Inflammatory macrophage treated with lipopolysaccharide for 4 hours (primary cell): ENCODE measurements around the gene HIPK4.

ENCODE experiments used
- DNase-seq: peaks from one replicate; pipeline ENCODE4 v3.0.0-alpha.2; 2020

Gene HIPK4

DNA sequence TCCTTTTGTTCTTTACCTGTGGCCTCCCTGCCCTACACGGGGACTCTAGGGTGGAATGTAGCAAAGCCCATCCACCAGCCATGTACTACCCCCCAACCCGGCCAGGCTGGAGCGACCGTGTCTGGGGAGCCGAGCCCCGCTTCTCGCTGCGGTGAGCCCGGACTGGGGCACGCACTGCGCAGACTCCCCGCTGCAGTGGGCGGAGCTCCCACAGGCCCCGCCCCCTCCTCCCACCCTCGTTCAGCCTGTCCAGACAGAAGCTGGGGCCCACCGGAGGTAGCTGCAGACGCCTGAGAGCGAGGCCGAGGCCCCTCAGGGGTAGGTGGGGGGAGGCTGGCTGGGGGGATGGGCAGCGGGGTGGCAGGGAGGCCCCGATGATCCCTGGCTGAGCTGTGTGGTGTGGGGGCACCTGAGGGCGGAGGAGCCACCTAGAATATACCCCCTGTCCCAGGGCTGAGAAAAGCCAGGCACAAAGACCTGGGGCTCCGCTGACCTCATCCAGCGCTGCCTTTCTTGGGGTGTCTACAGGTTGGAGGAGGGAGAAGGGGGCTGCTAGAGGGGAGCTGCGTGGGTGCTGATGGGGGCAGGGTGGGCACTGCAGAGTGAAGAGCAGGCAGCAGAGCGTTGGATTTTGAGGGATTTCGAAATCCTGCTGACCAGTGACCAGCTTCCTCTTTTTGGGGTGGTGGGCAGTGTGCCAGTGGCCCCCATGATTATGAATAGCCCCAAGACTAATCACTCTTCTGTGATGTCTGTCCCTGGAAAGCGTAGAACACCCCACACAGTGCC, 24.2 kb downstream of the HIPK4 start:
- peak; percentile 81 for DNase-seq

DNA sequence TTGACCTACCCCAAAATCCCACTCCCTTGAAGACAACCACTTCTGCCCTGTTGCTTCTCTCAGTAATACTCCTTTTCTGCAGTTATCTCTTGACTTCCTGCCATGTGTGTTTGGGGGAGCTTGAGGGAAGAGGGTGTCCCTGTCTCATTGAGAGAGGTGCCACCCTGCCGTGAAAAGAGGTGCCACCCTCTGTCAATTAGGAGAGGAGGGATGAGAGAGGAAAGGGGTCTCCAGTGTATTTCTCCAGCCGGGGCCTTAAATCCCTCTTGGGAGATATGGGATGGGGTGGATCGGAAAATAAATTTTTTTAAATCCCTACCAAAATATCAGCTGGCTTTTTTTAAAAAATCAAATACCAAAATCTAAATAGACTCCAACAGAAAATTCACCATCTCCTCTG, 25.0 kb downstream of the HIPK4 start:
- DNase-seq: no peak

DNA sequence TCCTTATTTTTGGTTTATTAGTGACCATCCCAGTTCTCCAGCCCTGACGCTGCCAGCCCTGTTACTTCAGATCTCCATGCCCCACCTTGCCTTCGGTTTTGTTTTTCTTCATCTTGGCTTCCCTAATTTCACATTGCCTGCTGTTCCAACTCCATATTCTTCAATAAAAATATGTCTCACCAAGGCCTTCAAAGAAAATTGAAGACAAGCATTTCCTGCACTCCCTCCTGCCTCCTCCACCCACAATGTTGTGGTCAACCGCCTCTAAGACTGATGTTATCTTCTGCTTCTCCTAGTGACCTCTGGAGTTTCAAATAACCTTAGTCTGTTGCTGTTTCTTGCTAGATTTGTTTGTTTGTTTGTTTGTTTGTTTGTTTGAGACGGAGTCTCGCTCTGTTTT, 26.9 kb downstream of the HIPK4 start:
- DNase-seq: peak; percentile 76

DNA sequence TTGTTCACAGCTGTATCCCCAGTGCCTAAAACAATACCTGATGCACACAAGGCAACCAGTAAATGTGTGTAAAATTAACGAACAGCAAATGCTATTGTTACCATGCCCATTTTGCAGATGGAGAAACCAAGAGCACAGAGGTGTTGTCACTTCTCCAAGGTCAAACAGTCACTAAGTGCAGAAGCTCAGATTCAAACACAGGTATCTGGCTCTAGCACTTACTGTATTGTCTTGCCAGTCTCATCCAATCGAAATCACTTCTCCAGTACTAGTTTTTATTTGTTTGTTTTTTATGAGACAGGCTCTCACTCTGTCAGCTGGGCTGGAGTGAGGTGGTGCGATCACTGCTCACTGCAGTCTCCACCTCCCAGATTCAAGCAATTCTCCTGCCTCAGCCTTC, 27.8 kb downstream of the HIPK4 start:
- DNase-seq: no peak

DNA sequence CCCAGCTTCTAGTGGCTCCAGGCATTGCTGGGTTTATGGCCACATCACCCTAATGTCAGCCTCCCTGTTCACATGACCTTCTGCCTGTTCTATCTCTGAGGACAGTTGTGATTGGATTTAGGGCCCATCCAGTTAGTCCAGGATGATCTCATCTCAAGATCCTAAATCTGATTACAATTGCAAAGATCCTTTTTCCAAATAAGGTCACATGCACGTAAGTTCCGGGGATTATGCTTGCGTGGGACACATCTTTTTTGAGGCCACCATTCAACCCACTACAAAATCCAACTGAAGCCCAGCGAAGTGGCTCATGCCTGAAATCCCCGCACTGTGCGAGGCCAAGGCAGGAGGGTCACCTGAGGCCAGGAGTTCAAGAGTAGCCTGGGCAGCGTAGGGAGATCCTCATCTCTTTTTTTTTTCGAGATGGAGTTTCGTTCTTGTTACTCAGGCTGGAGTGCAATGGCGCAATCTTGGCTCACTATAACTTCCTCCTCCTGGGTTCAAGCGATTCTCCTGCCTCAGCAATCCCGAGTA, 29.2 kb downstream of the HIPK4 start:
- DNase-seq: peak; percentile 82

DNA sequence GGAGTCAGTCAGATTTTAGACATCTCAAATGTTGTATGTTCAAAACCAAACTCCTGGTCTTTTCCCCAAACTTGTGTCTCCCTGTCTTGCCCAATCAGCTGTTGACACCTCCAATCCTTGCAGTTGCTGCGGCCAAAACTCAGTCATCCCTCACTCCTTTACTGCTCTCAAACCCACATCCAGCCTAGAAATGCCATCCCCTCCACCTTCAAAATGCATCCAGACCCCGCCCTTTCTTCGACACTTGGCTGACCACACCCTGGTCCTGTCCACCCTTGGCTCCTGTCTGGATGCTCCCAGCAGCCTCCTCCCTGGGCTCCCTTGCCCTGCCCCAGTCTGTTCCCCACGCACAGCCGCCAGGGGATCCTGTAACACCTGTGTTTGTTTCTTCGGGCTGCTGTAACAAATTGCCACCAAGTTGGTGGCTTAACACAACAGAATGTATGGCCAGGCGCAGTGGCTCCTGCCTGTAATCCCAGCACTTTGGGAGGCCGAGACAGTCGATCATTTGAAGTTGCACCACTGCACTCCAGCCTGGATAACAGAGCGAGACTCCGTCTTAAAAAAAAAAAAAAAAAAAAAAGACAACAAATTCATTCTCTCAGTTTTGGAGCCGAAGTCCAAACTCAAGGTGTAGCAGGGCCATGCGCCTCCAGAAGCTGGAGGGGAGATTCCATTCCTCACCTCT, 29.8 kb downstream of the HIPK4 start:
- DNase-seq: no peak

DNA sequence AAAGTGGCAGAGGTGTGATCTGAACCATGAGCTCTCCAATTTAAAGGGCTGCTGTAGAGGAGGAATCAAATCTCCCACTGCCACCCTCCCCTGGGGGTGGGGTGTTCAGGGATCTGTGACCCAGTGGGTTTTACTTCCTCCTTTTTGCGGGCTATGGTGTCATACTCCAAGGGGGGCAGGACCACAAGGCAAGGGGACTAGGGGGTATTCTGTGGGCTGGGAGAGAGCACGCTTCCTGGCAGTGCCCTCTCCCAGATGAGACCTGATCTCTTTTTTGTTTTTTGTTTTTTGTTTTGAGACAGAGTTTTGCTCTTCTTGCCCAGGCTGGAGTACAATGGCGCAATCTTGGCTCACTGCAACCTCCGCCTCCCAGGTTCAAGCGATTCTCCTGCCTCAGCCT, 31.2 kb downstream of the HIPK4 start:
- DNase-seq: peak; percentile 80

DNA sequence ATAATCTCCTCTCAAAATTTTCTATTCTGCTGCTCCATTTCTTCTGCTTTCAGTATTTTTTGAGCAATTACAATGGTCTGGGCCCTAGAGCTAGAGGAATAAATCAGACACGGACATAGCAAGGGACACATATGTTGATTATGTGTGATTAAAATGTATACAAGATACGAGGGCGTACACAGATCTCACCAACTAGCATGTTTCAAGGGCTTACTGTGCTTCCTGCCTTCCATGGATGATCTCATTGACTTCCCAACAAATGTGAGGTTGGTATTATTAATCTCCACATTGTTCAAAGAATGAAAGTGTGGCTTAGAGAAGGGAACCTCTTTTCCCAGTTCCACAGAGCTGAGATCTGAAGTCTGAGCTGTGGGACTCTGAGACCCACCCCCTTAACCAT, 32.3 kb downstream of the HIPK4 start:
- no peak for DNase-seq

DNA sequence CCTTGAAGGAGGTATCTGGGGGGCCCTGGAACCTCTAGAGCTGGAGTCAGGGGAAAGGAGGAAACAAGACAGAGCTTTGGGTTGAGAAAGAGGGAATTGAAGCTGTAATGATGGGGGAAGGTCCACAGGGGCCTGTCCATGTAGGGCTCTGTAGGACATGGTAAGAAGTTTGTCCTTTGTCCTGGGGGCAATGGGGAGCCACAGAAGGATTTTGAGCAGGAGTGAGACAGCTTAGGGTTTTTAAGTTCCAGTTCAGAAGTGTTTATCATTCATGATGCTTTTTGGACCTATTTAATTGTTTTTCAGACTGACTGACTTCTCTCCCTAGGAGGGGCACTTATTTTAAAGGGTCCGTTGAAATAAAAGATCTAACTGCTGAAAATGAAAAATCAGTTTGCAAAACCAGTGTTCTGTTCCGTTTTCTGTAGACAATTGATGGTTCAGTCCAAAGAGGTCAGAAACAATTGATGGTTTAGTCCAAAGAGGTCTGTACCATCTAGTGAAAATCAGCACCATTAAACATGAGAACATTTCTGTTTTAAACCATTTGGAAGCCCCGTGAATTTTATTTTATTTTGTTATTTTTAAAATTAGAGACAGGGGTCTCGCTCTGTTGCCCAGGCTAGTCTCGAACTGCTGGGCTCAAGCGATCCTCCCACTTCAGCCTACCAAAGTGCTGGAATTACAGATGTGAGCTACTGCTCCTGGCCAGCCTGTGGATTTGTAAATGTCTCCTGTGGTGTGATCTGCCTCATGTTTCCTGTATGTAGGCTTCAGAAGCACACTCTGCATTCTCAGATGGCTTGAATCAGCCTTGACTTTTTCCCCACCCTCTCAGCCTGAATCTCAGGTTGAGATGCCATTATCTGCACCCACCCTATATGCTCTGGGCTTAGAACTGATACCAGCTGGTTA, 33.0 kb downstream of the HIPK4 start:
- DNase-seq: no peak

DNA sequence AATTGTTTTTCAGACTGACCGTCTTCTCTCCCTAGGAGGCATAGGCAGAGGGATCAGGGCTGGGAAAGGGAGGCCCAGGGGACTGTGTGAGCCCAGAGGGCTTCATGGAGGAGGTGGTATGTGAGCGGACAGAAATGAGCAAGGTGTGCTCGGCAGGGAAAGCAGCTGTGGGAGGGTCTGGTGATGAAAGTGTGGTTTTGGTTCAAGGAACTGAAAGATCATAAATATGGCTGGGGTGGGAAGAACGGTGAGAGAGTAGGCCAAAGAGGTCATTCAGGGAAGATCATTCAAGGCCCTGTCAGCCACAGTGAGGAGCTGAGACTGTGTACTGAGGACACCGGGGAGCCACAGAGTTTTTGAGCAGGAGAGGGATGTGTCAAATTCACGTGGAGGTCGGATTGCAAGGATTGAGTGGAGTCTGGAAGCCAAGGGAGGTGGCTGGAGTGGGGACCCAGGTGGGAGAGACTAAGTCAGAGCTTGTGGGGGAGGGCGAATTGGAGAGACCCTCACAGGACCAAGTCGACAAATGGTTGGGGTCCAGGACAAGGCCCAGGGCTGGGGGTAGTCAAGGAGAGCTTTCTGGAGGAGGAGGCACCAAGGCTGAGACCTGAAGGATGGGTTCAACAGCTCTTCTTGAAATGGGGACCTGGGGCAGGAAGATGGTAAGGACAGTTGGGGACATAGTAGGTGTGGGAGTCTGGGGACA, 33.9 kb downstream of the HIPK4 start:
- no peak for DNase-seq

DNA sequence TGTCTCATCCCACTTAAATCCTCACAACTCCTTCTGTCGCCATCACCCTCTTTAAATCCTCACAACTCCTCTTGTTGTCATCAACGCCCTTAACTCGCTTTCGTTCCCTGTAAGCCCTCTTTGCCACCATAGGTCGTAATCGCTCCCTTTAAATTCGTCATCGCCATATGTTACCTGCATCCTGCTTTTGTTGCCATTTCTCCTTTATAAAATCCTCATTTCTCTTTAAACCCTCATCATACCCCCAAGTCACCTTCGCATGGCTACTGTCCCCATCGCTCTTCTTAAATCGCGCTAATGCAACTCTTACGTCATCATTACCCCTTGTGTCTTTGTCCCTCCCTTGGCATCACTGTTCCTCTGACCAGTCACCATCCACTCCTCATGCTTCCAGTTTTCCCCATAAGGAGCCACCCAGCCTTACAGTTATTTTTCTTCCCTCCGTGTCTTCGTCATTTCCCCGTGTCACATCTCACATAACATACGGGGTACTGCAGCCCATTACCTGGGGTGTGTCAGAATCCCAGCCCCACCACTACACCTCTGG, 40.9 kb downstream of the HIPK4 start:
- DNase-seq: peak; percentile 52

DNA sequence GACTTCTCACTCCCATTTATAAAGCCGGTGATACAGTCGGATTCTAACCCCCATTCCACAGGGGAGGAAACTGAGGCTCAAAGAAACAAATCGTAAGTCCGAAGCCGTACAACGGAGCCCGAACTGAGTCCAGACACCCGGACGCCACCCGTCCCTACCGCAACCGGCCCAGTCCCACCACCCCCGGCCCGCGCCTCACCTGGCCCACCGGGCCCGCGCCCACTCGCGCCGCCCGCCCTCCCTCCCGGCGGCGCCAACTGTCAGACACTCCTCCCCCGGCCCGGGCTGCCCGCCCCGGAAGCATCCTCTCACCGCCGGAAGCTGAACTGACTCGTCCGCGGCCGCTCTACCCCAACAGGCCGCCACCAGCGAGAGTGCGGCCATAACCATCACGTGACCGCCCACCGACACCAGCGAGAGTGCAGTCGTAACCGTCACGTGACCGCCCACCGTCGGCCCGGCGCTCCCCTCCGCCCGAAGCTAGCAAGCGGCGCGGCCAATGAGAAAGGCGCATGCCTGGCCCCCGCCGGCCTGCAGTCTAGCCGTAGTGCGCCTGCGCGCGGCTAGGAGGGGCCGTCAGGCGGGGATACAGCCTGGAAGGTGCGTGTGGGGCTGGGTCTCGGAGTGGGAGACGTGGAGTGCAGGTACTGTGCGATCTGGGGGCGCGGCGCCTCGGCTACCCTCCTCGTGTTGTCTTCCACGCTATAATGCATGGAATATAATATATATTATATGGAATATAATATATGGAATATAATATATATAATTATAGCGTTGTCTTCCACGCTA, 41.7 kb downstream of the HIPK4 start, which contains the start of the genes C19orf47 and PLD3:
Gene C19orf47 (minus strand): TSS at position 273 of the 789 bp plus-strand sequence. CDS start 6,540 bp downstream, outside the sequence.
Gene PLD3 (plus strand): TSS at position 571 of the 789 bp plus-strand sequence. CDS start 17,789 bp downstream, outside the sequence.
- DNase-seq: peak; percentile 100

DNA sequence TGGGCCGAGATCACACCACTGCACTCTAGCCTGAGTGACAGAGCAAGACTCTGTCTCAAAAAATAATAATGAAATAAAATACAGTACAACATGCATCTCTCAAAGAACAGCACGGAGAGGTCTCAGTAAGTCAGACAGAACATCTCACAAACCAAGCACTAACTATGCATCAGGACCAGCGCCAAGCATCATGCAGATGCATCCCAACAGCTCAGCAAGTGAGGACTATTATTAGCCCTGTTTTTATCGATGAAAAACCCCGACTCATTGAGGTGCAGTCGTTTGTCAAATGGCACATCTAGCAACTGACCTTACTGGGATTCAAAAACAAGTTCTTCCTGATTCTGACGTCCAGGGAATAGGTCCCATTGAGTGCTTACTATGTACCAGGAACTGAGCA, 45.6 kb downstream of the HIPK4 start:
- no peak for DNase-seq

DNA sequence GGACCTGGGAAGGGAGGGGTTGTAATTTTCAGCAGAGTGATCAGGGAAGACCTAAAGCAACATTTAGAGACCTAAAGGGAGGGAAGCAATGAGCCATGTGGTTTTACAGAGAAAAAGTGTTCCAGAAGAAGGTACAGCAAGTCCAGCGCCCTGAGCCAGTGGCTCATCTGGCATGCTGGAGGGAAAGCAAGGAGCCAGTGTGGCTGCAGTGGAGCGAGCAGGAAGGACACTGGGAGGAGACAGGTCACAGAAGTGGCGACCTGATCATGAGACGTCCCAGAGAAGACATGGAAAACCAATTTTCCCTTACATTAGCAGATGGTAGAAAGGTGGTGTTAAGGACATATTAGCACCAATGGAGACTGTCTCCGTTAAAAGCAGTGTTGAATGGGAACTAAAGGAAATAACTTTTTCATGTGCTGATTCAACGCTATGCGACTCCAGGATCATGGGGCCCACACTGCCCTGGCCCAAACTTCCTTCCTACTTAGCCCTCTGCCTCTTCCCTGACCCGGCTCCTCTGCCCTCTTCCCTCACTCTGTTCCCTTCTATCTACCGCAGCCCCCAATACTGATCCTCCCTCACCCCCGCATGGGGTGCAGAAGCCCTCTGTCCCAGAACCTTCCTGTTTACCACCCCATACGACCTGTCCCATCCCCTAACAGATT, 47.2 kb downstream of the HIPK4 start:
- no peak for DNase-seq

DNA sequence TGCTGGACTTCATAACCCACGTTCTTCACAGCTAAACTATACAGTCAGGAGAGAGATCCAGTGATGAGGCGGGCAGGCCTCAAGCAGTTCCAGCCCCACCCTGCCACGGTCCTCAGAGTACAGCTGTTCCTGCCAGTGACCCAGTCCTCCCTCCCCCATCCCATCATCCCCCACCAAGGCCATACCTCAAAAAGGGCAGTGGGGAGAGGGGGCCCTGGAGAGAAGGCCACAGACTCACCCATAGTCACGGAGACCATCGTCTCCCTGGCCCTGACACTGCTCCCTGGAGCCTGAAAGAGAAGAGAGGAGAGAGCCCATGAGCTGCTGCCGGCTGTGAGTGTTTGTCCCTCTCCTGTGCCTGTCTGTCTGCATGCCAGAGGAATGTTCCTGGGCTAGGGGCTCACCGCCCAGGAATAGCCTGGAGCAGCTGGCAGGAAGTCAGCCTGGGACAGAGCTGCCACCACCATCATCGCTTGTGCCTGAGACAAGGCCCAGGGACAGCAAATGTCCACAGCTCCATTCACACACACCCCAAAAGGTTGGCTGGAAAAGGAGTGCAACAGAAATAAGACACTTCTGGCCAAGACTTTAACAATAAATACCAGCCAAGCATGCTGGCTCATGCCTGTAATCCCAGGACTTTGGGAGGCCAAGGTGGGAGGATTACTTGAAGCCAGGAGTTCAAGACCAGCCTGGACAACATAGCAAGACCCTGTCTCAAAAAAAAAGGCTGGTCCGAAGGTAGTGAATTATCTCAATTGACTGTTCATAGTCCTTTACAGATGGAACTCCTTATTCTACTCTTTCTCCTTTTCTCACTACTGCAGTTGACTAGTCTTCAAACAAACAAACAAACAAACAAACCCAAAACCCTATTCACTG, 48.1 kb downstream of the HIPK4 start:
- no peak for DNase-seq

DNA sequence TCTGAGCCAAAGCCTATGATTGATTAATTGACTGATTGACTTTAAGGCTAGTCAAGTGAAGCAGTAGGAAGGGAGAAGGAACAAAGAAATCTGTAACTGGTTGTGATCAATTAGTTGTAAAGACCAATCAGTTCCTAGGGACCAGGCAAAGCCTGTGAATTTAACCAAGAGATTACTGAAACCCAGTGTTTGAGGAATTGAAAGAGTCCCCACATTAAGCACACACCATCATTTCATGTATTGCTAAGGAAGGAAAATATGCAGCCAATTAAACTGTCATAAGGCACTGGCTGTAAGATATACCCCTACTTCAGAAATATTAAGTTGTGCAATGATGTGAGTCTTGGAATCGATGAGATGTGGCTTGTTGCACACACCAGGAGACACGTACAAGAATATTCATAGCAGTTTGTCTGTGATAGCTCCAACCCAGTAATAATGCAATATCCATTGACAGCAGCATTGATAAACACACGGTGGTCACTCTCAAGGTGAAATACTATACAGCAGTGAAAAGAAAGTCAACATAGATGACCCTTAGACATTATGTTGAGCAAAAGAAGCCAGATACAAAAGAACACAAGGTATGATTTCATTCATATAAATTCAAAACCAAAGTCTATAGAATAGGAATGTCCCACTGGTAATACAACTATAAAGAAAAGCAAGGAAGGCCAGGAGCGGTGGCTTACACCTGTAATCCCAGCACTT, 50.8 kb downstream of the HIPK4 start:
- DNase-seq: no peak

DNA sequence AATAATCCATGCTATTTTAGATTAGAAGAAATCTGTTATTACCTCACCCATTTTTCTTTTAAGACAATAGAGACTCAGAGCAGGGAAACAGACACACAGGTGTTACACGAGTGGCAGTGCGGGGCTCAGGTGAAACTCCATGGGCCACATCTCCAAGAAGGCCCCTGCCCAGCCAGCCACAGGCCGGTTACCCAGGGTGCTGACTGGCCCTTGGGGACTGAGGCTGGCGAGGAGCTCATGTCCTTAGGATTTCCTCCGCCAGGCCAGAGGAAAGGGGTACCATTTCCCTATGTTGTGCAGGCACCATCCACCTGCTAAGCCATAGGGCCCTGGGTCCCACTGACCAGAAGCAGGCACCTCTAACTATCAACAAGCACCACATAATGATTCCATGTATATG, 52.4 kb downstream of the HIPK4 start:
- DNase-seq: no peak

DNA sequence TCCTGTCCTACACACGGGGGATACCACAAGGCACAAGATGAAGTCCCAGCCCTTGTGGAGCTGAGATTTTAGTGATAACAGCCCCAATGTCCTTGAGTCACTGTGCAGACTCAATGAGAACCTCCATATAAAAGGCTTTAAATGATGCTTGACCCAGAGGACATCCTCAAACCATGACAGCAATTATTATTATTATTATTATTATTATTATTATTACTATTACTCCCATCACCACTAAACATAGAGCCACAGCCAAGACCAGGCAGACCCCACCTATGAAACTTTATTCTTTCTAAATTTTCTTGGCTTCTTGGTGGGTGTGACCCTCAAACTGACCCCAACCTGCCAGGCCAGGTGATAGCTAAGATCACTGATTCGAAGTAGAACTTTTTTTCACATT, 52.9 kb downstream of the HIPK4 start:
- DNase-seq: no peak

DNA sequence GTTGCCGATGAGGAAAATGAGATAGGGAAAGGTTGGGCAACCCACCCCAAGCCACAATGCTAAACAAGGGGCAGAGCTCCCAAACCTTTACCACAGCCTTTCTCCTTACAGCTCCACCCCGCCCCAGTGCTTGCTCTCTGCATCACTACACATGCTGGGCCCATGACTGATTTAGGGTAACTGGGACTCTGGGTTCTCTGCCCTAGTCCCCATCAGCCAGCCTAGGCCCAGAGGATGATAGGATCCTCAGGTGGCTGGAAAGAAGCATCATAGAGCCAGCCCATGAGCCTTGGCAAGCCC, 53.4 kb downstream of the HIPK4 start:
- DNase-seq: no peak
